DMS153 treated with DMSO at 0.1 percent for 48 hours (cell line): ENCODE data around the gene PNMA5.
"Not testable (repeated sequence)": the region's sequence is repeated elsewhere in the genome, so short reads cannot be mapped to it uniquely, and the experiment has no call there.

ENCODE experiments used
- DNase-seq: peaks from one replicate; lab custom pipeline; 2025; ENCODE audit not compliant: unreplicated experiment; lab: John Stamatoyannopoulos, UW

Gene PNMA5

DNA sequence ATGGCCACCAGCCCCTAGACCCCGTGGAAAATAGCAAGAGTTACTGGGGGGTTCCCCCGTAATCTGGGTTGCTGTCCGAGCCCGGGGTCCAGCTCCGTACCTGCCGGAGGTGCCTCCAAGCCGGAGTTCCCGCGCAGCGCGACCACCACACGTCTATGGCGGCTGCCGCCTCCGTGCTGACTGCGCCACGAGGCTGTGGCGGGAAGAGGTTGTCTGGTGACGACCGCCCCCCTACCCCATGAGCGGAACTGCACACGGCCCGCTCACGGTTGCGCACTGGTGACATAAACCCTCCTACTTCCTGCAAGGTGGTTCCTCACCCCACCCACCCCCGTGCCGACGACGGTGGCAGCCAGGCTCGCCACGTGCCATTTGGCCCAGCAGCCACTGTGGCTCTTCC, at the start of gene PNMA5:
TSS of gene PNMA5 (minus strand) at position 184 of the 400 bp plus-strand sequence. CDS start 2,518 bp downstream, outside the sequence.
- DNase-seq, result no peak

DNA sequence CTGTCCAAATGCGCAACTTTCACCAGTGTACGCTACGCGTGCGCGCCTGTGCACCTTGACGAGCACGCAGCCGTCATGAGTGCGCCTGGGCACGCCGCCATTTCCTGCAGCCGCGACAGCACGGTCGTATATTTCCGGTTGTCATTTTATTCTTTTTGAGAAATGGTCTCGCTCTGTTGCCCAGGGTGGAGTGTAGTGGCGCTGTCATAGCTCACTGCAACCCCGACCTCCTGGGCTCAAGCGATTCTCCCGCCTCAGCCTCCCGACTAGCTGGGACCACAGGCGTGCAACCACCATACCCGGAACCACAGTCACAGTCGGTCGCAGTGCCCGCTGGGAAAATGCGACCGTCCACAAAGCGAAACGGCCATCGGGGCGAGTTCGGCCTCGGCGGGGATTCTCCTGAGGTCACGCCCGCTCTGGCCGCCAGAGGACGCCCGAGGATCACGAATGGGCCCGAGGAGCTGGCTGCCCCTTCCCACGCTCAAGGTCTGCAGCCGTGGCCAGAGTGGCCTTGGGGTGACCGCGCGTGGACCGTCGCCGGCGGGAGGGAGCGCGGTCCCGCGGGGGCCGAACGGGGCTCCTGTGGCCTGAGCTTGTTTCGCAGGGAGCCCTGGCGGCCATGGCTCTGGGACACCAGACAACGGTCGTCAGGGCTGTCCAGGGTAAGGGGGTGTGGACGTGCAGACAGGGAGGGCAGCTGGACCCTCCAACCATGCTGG, 38.6 kb upstream of the PNMA5 start:
- peak; percentile 84 for DNase-seq

DNA sequence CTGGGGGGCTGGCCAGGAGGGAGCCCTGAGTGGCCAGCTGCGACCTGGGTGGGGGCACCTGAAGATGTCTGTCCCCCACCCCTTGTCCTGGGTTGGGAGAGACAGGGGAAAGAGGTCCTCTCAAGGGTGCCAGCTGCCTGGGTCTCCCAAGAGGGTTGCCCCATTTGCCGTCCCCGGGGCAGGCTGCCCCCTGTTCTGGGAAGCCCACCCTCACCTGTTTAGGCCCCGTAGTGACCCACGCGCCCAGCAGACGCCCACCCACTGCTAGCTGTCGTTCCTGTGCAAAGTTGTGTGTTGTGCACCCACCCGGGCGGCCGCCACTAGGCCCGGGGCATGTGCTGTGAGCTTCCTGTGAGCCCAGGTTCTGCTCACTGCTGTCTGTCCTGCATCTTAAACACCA, 36.9 kb upstream of the PNMA5 start:
- no peak for DNase-seq

DNA sequence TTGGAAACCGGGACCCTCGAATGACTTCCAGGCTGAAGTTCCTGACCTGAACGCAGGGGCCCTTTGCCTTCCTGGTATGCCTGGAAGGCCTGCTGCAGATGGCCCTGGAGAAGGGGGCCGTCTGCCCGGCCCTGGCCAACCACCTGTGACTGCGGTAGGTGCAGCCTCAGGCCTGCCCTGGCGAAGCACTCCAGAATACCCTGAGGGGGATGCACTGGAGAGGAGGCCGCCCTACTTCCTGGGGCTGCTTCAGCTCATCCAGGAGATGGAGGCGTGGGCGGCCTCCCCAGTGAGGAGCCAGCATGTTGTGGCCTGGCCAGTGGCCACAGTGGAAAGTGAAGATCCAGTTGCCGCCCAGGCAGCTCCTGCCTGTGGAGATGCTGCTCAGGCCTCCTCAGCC, 36.0 kb upstream of the PNMA5 start:
- no peak for DNase-seq

DNA sequence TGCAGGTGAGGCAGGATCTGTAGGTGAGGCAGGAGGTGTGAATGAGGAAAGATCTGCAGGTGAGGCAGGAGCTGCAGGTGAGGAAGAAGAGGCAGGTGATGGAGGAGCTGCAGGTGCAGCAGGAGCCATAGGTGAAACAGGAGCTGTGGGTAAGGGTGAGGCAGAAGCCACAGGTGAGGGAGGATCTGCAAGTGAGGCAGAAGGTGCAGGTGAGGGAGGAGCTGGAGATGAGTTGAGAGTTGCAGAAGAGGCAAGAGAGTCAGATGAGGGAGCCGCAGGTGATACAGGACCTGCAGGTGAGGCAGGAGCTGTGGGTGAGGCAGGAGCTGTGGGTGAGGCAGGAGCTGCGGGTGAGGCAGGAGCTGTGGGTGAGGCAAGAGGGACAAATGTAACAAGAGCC, 35.2 kb upstream of the PNMA5 start:
- no peak for DNase-seq

DNA sequence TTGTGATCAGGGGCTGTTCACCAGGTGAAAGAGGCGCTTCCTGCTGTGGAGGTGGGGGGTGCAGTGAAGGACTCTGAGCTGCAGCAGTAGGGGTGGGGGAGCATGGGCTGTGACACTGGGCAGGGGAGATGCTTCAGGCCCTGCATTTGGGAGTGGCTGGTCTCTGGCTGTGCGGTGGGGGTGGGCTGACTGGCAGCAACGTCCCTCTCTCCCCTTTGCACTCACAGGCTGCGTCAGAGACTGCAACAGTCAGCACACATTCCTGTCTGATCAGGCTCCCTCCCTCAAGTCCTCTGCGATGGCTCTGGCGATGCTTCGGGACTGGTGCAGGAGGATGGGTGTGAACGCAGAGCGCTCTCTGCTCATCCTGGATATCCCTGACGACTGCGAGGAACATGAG, 34.6 kb upstream of the PNMA5 start:
- not testable (repeated sequence) for DNase-seq

DNA sequence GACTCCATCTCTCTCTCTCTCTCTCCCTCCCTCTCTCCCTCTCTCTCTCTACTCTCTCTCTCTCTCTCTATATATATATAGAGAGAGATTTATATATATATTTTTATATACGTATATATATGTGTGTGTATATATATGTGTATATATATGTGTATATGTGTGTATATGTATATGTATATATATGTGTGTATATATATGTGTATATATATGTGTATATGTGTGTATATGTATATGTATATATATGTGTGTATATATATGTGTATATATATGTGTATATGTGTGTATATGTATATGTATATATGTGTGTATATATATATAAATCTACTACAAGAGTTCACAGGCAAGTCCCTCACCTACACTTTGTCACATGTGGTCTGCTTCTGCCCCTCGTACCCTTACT, 32.6 kb upstream of the PNMA5 start:
- DNase-seq, result not testable (repeated sequence)

DNA sequence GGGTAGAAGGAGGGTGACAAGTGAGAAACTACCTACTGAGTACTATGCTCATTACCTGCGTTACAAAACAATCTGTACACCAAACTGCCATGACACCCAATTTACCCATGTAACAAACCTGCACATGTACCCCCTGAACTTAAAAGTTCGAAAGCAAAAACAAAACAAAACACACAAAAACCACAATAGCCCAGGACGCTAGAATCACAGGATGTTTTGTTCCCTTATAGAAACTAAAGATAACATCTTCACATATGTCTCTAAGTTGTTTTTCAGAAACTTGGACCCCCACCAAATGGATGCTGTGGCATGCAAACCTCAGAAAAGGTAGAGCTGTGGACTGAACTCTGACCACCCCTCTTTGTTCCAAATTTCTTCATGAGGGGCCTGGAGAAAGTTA, 25.2 kb upstream of the PNMA5 start:
- no peak for DNase-seq

DNA sequence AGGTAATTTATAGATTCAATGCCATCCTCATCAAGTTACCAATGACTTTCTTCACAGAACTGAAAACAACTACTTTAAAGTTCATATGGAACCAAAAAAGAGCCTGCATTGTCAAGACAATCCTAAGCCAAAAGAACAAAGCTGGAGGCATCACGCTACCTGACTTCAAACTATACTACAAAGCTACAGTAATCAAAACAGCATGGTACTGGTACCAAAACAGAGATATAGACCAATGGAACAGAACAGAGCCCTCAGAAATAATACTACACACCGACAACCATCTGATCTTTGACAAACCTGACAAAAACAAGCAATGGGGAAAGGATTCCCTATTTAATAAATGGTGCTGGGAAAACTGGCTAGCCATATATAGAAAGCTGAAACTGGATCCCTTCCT, 23.3 kb upstream of the PNMA5 start:
- not testable (repeated sequence) for DNase-seq

DNA sequence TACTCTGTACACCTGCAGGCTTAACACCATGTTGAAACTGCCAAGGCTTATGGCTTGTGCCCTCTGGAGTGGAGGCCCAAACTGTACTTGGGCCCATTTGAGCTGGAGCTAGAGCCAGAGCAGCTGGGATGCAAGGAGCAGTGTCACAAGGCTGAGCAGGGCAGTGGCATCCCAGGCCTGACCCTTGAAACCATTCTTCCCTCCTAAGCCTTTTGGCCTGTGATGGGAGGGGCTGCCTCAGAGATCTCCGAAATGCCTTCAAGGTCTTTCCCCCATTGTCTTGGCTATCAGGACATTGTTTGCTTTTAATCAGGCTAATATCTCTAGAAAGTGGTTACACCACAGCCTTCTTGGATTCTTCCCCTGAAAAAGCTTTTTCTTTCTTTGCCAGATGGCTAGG, 10.9 kb upstream of the PNMA5 start:
- no peak for DNase-seq

DNA sequence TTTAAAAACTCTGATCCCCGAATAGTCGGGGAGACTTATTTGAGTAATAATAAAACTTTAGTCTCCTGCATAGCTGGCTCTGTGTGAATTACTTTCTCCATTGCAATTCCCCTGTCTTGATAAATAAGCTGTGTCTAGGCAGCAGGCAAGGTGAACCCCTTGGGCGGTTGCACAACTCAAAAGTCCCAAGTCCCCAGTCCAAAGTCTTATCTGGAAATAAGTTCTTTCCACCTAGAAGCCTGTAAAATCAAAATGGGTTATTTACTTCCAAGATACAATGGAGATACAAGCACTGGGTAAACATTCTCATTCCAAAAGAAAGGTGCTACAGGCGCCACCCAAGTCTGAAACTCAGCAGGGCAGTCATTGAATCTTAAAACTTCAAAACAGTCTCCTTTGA, 10.1 kb upstream of the PNMA5 start:
- DNase-seq, result no peak

DNA sequence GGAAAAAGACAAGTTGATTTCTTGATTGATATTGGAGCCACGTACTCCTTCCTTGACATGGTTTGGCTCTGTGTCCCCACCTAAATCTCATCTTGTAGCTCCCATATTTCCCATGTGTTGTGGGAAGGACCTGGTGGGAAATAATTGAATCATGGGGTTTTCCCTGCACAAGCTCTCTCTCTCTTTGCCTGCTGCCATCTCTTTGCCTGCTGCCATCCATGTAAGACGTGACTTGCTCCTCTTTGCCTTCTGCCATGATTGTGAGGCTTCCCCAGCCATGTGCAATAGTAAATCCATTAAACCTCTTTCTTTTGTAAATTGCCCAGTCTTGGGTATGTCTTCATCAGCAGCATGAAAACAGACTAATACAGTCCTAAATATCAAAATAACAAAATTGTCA, 8.3 kb upstream of the PNMA5 start:
- not testable (repeated sequence) for DNase-seq

DNA sequence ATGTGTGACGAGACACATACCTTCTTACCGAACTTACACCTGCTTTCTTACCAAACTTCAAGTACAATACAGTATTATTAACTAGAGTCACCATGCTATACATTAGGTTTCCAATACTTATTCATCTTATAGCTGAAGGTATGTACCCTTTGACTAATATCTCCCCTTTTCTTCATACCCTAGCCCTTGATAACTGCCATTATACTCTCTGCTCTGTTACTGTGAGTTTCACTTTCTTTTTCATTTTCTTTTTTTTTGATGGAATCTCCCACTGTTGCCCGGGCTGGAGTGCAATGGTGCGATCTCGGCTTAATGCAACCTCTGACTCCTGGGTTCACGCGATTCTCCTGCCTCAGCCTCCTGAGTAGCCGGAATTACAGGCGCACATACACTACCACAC, 3.4 kb upstream of the PNMA5 start:
- DNase-seq, result no peak

DNA sequence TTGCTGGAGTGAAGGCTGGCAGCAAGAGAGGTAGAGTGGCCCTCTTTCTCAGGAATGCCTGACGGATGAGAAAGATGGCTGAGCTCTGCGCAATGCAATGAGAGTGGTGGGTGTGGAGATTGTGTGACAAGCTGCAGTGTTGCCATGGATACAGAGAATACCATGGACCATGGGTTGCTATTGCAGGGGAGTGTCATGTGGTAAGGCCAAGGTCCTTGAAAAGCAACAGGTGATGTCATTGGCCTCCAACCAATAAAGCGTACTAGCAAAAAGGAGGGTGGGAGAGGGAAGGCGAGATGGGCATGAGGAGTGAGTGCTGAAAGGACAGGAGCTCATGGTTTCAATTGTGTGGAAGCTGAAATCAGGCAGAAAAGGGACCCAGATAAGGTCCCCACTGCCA, 1.8 kb downstream of the PNMA5 start:
- no peak for DNase-seq

DNA sequence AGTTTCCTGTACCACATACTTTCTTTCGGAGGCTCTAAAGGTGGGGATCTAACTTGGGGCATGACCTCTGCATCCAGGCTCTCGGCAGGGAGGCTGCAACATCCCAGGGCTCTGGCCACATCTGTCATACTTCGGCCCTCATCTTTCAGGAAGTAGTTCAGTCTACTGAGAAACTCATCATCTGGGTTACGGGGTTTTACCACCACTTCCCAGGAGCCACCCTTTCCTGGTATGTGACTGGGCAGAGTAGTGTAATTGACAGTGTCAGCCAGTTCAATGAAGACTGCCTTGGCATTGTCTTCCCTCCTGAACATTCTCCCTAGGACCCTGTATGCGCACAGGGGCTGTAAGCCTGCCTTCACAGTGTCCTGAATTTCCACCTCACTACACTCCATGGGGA, 2.8 kb downstream of the PNMA5 start:
- no peak for DNase-seq

DNA sequence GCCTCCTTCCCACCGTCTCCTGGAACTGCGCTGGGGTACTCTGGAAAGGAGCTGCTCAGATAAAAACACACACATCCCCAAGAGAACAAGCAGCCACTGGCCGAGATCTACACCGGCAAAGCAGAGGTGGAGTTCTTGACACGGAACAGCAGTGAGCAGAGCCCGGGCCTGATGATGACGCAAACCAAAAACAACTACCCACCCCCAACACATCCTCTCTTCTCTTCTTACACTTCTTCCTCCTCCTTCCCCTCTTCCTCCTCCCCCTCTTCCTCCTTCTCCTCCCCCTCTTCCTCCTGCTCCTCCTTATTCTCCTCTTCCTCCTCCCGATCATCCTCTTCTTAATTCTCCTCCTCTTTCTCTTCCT, 4.6 kb downstream of the PNMA5 start:
- DNase-seq, result no peak

DNA sequence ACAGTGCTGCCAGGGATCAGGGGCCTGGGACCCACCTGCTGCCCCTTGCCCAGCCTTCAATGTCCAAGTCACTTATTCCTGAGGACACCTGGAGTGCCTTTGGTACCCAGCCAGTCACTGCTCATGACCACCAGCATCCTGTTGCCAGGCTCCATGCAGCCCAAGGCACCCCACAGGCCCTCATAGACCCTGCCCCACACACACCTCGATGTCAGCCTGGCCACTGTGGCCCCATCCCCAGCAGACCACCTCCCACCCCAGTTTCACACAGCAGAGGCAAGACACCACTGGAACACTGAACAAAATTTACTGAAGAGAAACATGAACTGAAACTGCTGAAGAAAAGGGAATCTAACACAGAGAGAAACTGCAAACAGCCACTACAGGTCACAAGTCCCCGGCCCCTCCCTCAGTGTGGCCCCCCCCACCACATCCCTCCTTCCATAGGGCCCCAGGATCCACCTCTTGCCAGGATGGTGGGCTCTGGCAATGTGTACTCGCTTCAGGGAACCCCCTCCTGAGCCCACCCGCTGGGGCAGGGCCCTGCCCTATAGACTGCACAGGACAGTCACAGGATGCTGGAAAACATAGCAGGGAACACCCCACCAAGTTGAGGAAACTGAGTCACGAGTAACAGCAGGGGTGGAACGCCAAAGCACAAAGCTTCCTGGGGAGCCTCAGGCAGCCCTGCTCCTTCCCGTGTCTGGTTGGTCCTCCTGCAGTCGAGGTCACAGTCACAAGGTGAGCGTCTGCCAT, 5.2 kb downstream of the PNMA5 start:
- no peak for DNase-seq

DNA sequence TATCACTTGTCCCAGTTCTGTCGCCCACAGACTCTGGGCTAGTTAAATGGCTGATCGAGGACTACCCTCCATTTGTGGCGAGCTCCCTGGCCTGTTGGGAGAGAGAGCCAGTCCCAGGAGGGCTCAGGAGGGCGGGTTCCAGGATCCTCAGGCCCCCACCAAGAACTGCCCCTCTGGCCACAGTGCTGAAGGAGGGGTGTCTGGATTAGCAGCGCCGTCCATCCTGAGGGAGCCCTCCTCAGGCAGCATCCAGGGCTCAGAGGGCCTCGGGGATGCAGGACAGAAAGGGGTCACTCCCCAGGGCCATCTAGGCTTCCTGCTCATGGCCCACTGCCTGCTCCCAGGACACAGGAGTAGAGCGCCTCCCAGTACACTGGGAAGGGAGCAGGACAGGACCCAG, 6.1 kb downstream of the PNMA5 start:
- DNase-seq, result no peak

DNA sequence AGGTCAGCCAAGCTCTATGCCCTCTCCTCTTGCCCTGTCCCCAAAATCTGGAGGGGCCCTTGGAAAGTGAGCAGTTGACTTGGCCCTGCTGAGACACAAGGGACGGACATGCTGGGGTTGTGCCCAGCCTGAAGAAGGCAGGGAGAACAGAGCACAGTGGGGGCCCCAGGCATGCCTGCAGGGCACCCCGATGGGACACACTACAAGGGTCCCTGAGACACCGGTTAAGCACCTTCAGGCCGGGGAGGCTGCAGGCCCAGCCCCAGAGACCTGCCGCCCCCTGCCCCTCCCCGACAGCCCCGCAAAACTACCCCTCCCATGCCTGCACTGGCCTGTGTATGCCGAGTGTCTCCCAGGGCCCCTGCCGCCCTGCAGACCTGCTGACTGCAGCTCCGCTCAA, 6.8 kb downstream of the PNMA5 start:
- not testable (repeated sequence) for DNase-seq

DNA sequence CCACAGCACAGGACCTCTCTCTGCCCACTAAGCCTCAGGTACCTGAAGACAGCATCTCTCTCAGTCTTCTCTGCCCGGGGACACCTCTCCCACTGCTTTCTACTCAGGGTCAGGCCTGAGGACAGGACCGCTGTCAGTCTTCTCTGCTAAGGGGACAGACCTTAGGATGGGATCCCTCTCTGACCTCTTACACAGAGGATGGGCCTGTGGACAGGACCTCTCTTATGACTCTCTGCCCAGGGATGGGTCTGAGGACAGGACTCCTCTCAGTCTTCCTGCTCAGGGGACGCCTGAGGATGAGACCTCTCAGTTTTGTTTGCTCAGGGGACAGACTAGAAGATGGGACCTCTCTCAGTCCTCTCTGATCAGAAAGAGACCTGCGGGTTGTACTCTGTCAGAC, 8.5 kb downstream of the PNMA5 start:
- DNase-seq, result not testable (repeated sequence)

DNA sequence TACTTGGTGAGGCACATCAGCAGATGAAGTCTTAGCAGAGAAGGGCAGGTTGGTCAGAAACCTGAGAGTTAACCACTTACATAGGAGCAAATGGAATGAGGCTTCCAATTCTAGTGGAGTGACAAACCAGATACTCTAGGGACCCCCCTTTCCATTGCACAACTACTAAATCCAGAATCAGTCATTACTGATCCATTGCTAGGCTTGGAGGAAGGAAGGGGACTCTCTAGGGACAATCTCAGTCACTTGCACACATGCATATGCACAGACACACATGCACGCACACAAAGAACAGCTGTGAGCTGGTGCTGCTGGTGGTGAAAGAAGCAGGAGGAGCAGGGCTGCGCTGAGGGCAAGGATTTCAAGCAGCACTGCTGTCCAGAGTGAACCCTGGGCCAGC, 25.7 kb downstream of the PNMA5 start:
- no peak for DNase-seq

DNA sequence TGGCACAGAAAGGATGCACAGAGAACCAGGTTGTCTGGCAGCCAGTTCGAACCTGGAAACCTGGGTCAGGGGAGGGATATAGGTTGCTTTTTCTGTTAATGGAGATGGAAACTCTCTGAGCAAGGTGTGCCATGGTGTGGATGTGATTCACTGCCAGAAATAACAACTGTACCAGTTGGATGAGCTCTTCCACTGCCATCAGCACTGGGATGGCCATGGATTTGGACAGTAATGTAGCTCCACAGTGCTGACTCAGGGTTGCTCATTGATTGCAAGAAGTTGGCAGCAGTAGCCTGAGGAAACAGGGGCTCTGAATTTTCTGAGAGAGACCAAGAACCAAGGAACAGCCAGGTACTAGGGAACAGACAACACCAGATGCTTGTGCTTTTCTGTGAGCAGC, 33.8 kb downstream of the PNMA5 start:
- DNase-seq, result no peak

DNA sequence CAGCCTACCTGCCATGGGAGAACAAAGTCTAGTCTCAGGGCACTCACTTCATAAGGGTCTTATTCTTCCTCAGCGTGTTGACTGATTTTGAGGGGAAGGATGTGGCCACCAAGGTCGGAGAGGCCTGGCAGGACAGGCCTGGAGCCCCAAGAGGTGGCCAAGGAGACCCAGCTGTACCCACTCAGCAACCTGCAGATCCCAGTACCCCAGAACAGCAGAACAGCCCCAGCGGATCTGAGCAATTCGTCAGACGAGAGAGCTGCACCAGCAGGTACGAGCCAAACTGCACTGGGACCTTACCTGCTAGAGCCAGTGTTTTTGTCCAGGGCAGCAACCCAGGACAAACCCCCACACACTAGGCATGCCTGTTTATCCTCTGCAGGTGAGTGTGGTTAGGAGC, 34.3 kb downstream of the PNMA5 start:
- DNase-seq, result no peak
